Activated CD8-positive, alpha-beta T cell treated with anti-CD3 and anti-CD28 coated beads for 36 hours (primary cell): ENCODE results near the gene USP16. TPM values are rescaled to one million over a fixed set of nuclear protein-coding genes. Genes with fewer than 3 reads are reported as not detected.

Source experiments
- ATAC-seq: fragments of 200-7000 bp; cut with Tn5 transposase; one replicate; pipeline ENCODE4 v1.10.0; 2021; ENCODE audit warnings: mild to moderate bottlenecking, moderate library complexity
- CTCF ChIA-PET: fragments of 350-600 bp; sonication (Branson Sonifier 250); formaldehyde crosslinking; loops from one replicate; lab custom pipeline; 2021; ENCODE audit warnings: antibody characterized with exemption; lab: Charles Lee
- POLR2A ChIA-PET: fragments of 350-600 bp; sonication (Branson Sonifier 250); formaldehyde crosslinking; loops from one replicate; lab custom pipeline; 2021; ENCODE audit warnings: antibody characterized with exemption; lab: Charles Lee
- DNase-seq: peaks from one replicate; pipeline ENCODE4 v3.0.0-alpha.2; 2020
- H3K27ac Mint-ChIP-seq: one replicate; pipeline ENCODE4 v1.8.0; 2021; ENCODE audit warnings: mild to moderate bottlenecking, mixed read lengths
- H3K27me3 Mint-ChIP-seq: one replicate; pipeline ENCODE4 v1.8.0; 2021; ENCODE audit warnings: mixed read lengths
- H3K36me3 Mint-ChIP-seq: one replicate; pipeline ENCODE4 v1.8.0; 2021; ENCODE audit warnings: low read depth, mixed read lengths
- H3K4me1 Mint-ChIP-seq: one replicate; pipeline ENCODE4 v1.8.0; 2021; ENCODE audit warnings: low read depth, mixed read lengths
- H3K4me3 Mint-ChIP-seq: one replicate; pipeline ENCODE4 v1.8.0; 2021; ENCODE audit warnings: mild to moderate bottlenecking, moderate library complexity, mixed read lengths
- H3K9me3 Mint-ChIP-seq: one replicate; pipeline ENCODE4 v1.8.0; 2021; ENCODE audit warnings: mixed read lengths
- intact Hi-C: fragments of 100-400 bp; cut with micrococcal nuclease; formaldehyde crosslinking; loops from one replicate; pipeline ENCODE4 v1.10.0; 2022
- total RNA-seq, 2 experiments: library from RNA; stranded (reverse); gene quantifications; one replicate each; pipeline ENCODE4 v1.2.3, GENCODE V29; 2021
- TF ChIP-seq, protein P1 (sequence below): fragments of 200-600 bp; IDR thresholded peaks from one replicate; pipeline ENCODE4 v1.8.0; 2022; ENCODE audit warnings: antibody characterized with exemption, mild to moderate bottlenecking

USP16 gene
- total RNA-seq, 2 experiments from 2014 or later: 39.9 TPM

DNA sequence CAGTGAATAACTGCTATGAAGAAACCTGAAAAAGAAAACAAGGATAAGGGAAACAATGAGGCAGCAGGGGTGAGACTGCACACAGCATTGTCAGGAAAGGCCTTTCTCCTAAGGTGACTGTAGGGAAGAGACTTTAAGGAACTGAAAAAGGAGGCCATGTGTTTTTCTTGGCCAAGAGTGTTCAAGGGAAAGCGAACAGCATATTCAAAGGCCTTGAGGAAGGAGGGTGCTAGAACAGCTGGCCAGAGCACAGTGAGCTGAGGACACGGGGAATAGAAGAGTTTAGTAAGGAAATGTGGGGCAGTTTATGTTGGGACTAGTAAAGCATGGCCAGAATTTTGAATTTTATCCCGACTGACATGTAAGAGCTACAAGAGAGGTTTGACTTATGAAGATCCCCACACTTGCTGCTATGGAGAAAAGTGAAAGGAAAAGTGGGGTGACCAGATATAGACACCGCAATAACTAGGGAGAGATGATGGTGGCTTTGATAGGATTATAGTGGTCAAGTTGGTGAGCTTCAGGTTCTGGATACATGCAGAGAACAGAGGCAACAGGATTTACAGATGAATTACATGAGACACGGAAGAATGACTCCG, 6.7 kb upstream of the USP16 start:
- Mint-ChIP-seq H3K27ac (peak overlapping the region; percentile 85), H3K9me3 (no peaks in the 10 kb centered on the region), H3K27me3 (no peaks in the 10 kb centered on the region), H3K4me1 (peaks cover 35% of the 10 kb centered on the region), H3K36me3 (peaks cover 19% of the 10 kb centered on the region), H3K4me3 (peak overlapping the region; percentile 83)
- CTCF ChIA-PET: interaction anchor here (1.8 kb wide), 1 partner anchor 15 kb away, joined by 6 read pairs; no protein-coding TSS in a partner anchor
- ATAC-seq (no peak), DNase-seq (no peak)
- intact Hi-C loops: no loop called here
- TF ChIP-seq, protein P1, sequence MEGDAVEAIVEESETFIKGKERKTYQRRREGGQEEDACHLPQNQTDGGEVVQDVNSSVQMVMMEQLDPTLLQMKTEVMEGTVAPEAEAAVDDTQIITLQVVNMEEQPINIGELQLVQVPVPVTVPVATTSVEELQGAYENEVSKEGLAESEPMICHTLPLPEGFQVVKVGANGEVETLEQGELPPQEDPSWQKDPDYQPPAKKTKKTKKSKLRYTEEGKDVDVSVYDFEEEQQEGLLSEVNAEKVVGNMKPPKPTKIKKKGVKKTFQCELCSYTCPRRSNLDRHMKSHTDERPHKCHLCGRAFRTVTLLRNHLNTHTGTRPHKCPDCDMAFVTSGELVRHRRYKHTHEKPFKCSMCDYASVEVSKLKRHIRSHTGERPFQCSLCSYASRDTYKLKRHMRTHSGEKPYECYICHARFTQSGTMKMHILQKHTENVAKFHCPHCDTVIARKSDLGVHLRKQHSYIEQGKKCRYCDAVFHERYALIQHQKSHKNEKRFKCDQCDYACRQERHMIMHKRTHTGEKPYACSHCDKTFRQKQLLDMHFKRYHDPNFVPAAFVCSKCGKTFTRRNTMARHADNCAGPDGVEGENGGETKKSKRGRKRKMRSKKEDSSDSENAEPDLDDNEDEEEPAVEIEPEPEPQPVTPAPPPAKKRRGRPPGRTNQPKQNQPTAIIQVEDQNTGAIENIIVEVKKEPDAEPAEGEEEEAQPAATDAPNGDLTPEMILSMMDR: no peak
- POLR2A ChIA-PET: interaction anchor here (1.0 to 3.4 kb wide), 6 partner anchors 14 to 133 kb away, joined by 3 to 33 read pairs (median 4); partner anchors contain the start of gene LTN1

DNA sequence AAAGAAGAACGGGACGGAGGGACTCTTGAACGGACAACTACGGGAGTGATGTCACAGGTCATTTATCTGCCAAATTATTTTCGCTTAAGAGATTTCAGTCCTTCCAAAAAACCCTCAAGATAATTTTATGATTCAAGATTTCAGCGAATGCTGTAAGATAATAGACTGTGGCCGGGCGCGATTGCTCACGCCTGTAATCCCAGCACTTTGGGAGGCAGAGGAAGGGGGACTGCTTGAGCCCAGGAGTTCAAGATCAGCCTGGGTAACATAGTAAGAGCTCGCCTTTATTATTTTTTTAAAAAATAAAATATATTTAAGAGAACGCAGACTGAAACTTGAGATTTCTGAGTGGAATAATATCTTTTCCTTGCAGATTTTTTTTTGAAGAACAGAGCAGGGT, 5.9 kb upstream of the USP16 start:
- CTCF ChIA-PET: interaction anchor here (0.6 to 1.8 kb wide), 4 partner anchors 11 to 1999 kb away, joined by 3 to 6 read pairs (median 4); no protein-coding TSS in a partner anchor
- H3K27ac Mint-ChIP-seq: peak overlapping the region; percentile 96
- peaks cover 3% of the 10 kb centered on the region for H3K9me3 Mint-ChIP-seq
- TF ChIP-seq, protein P1: no peak
- DNase-seq (no peak), ATAC-seq (peak; percentile 7)
- peaks cover 41% of the 10 kb centered on the region for H3K4me1 Mint-ChIP-seq
- H3K4me3 Mint-ChIP-seq: peak overlapping the region; percentile 83
- H3K27me3 Mint-ChIP-seq: no peaks in the 10 kb centered on the region
- POLR2A ChIA-PET: interaction anchor here (0.6 to 3.4 kb wide), 7 partner anchors 12 to 548 kb away, joined by 3 to 33 read pairs (median 6); partner anchors contain the start of gene LTN1
- intact Hi-C loops: no loop called here
- H3K36me3 Mint-ChIP-seq: peaks cover 22% of the 10 kb centered on the region

DNA sequence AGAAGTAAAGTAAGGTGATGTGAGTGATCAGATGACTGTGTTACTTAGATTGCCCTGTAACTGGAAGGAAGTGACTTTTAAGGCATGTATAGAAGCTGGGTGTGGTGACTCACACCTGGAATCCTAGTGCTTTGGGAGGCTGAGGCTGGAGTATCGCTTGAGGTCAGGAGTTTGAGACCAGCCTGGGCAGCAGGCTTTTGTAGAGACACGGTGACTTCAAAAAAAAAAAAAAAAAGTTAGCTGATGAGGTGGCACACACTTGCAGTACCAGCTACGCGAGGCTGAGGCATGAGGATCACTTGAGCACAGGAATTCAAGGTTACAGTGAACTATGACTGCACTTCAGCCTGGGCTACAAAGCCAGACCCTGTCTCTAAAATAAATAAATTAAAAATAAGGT, 2.3 kb upstream of the USP16 start:
- peak; percentile 51 for DNase-seq

DNA sequence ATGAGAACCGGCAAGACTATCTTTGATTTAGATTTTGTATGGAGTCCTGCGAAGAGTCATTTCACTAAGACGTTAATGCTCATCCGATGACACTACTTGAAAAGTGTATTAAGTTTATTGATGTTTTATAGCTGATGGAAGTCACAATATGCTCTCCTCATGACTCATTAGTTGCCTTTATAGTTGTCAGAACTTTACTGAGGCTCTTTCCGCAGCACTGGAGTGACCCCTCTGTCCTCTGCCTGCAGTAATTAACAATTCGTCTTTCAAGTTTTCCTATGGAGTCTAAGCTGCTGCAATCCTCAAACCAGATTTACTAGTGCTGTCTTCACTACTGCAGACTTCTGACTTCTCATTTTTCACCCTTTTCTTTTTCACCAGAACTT, 853 bp downstream of the USP16 start:
- ChIA-PET POLR2A (interaction anchor here (0.8 to 9.8 kb wide), 15 partner anchors 8 to 192 kb away, joined by 3 to 80 read pairs (median 4); partner anchors contain the start of genes CCT8 and LTN1), CTCF (interaction anchor here (1.0 to 1.9 kb wide), 3 partner anchors 31 to 49 kb away, joined by 3 to 4 read pairs (median 4); no protein-coding TSS in a partner anchor)
- no peak for ATAC-seq

More for the DNA sequence above, 2.3 kb upstream of the USP16 start:
- Mint-ChIP-seq H3K27ac (peak overlapping the region; percentile 84), H3K9me3 (peaks cover 3% of the 10 kb centered on the region), H3K4me3 (no peak overlapping the region), H3K4me1 (peaks cover 57% of the 10 kb centered on the region), H3K36me3 (peaks cover 24% of the 10 kb centered on the region), H3K27me3 (no peaks in the 10 kb centered on the region)
- ATAC-seq: no peak
- intact Hi-C loops: no loop called here
- ChIA-PET POLR2A (interaction anchor here (0.6 to 9.8 kb wide), 7 partner anchors 11 to 251 kb away, joined by 3 to 80 read pairs (median 5); partner anchors contain the start of genes CCT8 and LTN1), CTCF (no interaction called here)
- TF ChIP-seq, protein P1: no peak

More for the DNA sequence above, 853 bp downstream of the USP16 start:
- no peaks in the 10 kb centered on the region for H3K27me3 Mint-ChIP-seq
- H3K27ac Mint-ChIP-seq: peak overlapping the region; percentile 96
- TF ChIP-seq, protein P1: no peak
- H3K9me3 Mint-ChIP-seq: peaks cover 3% of the 10 kb centered on the region
- H3K4me1 Mint-ChIP-seq: peaks cover 52% of the 10 kb centered on the region
- intact Hi-C loops: loop anchor here (2.0 kb wide), 2 partner anchors 33 to 47 kb away; partner anchors contain the start of genes CCT8 and LTN1
- H3K4me3 Mint-ChIP-seq: peak overlapping the region; percentile 87
- H3K36me3 Mint-ChIP-seq: peaks cover 22% of the 10 kb centered on the region
- peak; percentile 29 for DNase-seq
